Liver (tissue), 3 donors: Measurements from ENCODE around the gene FRS3.

ENCODE experiments used
- CTCF ChIP-seq: fragments of 150-350 bp; IDR thresholded peaks from 2 replicates; pipeline ENCODE4 v1.5.1; 2017; ENCODE audit warnings: improper control_type of control experiment, low read depth, low read length; ENCODE audit not compliant: missing input control
- FOXA1 ChIP-seq: IDR thresholded peaks from 2 replicates; pipeline ENCODE4 v1.6.1; 2016; ENCODE audit warnings: antibody characterized with exemption
- GABPA ChIP-seq, 2 donors: IDR thresholded peaks in 1 of 2; conservative IDR thresholded peaks in 1 of 2; 2 replicates each; pipeline ENCODE4 v1.6.1; 2016; ENCODE audit warnings: antibody characterized with exemption in 2 of 2, mild to moderate bottlenecking in 1 of 2, moderate library complexity in 1 of 2
- HNF4A ChIP-seq, 2 donors: conservative IDR thresholded peaks; 2 replicates each; pipeline ENCODE4 v1.6.1; 2016; ENCODE audit warnings: antibody characterized with exemption in 2 of 2, mild to moderate bottlenecking in 2 of 2
- JUND ChIP-seq, 2 donors: IDR thresholded peaks; 2 replicates each; pipeline ENCODE4 v1.6.1; 2016; ENCODE audit warnings: antibody characterized with exemption in 2 of 2
- RAD21 ChIP-seq, 2 donors: IDR thresholded peaks; 2 replicates each; pipeline ENCODE4 v1.6.1; 2016; ENCODE audit warnings: antibody characterized with exemption in 2 of 2, mild to moderate bottlenecking in 2 of 2
- TF ChIP-seq, protein P1 (sequence below): IDR thresholded peaks from 2 replicates; pipeline ENCODE4 v1.6.1; 2016; ENCODE audit warnings: antibody characterized with exemption
- donor health status: healthy.
- donor health status: healthy.

DNA sequence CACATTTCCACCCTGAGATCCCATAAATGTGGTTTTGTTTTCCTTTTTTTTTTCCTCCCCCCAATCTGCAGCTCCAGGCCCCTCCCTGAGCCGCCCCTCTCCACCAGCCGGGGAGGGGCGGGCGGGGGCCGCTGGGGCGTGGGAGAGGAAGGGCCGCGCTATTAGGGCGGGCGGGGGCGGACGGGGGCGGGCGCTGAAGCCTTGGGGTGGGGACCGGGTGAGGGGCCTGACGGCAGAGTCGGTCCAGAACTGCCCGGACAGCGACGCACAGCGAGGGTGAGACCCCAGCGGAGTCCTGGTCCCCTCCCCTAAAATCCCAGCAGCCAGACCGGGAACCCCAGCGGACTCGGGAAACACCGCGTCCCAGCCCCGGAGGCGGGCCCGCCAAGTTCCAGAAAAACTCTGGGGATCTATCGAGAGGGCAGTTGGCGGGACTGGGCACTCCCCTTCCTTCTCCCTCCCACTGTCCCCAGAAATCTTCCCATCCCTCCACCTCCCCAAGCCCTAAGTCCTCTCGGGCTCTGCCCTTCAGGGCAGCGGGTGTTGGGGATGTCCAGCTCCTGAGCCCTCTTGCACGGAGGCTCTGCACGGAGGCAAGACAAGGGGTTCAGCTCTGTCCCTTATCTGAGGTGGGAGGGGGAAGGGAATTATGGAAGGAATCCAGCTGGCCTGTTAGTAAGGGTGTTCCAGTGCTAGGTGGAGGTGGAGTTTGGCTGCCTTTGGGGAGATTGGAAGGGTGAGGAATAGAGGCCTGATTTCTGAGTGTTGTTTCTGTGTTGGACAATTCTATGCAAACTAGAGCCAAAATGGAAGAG is 1.1 kb upstream of the FRS3 start, which contains the start of gene PRICKLE4:
- TF ChIP-seq RAD21 (IDR thresholded peaks at IDR 0.05) (no peak), CTCF (no peak), JUND (IDR thresholded peaks at IDR 0.05) (no peak), HNF4A (conservative IDR thresholded peaks at IDR 0.05) (peak in 1 of 2 donors; percentile 7), GABPA (IDR thresholded peaks at IDR 0.05 in 1 of 2, conservative IDR thresholded peaks at IDR 0.05 in 1 of 2) (peak in 1 of 2 donors; percentile 14), FOXA1 (no peak)
- TF ChIP-seq, protein P1, sequence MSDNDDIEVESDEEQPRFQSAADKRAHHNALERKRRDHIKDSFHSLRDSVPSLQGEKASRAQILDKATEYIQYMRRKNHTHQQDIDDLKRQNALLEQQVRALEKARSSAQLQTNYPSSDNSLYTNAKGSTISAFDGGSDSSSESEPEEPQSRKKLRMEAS, result no peak
